K562 treated with DMSO at 1 percent for 4 hours (cell line): ENCODE data around the gene IDS. TPM values are rescaled to one million over a fixed set of nuclear protein-coding genes. Genes with fewer than 3 reads are reported as not detected.

ENCODE experiments used
- total RNA-seq: library from RNA; unstranded; fragments of 300-600 nt; gene quantifications from 2 replicates; pipeline ENCODE4 v1.2.3, GENCODE V29; 2022; ENCODE audit not compliant: insufficient read depth

IDS gene, protein sequence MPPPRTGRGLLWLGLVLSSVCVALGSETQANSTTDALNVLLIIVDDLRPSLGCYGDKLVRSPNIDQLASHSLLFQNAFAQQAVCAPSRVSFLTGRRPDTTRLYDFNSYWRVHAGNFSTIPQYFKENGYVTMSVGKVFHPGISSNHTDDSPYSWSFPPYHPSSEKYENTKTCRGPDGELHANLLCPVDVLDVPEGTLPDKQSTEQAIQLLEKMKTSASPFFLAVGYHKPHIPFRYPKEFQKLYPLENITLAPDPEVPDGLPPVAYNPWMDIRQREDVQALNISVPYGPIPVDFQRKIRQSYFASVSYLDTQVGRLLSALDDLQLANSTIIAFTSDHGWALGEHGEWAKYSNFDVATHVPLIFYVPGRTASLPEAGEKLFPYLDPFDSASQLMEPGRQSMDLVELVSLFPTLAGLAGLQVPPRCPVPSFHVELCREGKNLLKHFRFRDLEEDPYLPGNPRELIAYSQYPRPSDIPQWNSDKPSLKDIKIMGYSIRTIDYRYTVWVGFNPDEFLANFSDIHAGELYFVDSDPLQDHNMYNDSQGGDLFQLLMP
- 20.2 and 23.5 TPM in 2 replicates for total RNA-seq

DNA sequence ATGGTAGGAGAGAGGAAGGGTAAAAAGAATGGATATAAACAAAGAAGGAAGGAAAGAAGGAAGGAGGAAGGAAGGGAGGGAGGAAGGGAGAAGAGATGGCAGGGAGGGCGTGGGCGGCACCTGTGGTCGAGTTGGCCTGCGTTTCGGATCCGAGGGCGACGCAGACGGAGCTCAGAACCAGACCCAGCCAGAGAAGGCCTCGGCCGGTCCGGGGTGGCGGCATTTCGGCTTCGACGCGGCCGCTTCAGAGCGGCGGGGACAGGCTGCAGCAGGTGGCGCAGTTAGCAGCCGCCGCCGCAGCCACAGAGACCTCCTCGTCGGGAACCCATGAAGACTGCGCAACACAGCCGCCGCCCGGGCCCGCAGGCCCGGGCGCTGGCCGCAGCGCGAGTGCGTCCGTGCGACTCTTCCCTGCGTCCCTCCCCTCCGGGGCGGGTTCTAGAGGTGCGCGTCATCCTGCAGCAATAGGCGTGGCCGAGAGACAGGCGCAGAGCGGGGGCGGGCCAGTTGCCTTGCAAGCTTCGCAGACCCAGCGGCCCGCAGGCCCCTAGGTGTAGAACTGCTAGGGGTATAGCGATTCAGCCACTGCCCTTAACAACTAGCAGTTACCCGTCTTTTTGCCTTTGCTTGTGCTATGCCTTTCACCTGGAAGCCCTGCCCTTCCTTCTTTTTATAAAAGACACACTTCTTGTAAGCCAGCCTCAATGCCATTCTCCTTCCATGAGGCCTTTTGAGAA lies at the start of gene IDS:
Gene IDS (minus strand): TSS at position 392 of the 737 bp plus-strand sequence. CDS start 169 bp downstream, at position 223.

DNA sequence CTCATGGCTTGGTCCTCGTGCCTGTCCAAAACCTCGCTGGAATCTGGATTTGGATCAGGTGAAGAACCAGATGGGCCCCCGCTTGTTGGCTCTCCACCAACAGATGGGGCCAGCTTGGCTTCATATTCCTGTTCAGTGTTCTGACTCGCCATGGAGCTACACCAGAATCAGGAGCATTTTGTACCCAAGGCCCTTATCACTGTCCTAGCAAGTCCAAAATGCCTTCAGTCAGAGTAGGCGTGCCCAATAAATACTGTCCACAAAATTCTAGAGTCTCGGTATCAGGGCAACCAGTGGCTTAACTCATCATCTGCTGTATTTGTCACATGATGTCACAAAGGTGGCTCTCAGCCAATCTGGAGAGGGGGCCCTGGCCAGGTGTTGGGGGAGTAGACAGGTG lies 44.6 kb upstream of the IDS start, which contains the start of gene HSFX3:
Gene HSFX3 (minus strand): TSS at position 224 of the 400 bp plus-strand sequence. CDS start 72 bp downstream, at position 152.

DNA sequence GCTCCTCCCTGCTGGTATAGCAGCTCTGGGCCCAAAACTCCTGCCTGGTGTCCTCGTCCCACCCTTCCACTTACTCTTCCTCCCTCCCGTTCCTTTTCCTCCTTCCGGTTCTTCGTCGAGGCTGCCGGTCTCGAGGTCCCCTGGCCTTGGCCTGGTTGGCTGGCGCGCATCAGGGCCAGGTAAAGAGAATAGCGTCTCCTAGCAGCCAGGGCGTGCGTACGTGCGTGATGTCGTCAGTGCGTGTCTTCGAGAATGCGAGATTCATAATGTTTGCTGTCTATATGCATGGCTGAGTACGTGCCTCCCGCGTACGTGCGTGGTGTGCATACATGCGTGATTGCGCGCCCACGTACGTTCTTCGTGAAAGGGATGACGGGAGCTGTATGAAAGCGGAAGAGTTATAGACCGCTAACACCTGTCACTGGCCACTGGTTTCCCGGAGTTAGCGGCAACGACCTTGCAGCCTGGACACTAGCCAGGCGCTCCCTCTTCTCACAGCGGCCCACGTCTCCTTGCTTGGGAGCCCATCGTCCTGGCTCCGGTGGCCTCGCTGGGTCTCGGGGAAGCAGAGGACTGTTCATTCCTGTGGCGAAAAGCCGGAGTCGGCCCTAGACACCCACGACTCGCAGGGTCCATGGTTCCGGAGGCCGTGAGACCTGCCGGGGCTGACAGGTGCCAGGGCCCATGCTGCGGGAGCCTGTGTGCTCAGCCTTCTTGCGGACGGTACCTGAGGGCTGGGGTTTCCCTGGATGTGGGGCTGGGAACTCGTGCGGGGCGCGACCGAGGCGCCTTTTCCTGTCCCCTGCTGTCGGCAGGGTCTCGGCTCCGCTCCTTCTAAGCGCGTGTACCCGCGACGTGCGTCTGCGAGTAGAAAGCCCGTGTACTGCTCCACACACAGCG lies 35.8 kb upstream of the IDS start, which contains the start of gene EOLA1:
Gene EOLA1 (plus strand): TSS at position 392 of the 900 bp plus-strand sequence. CDS start 4,619 bp downstream, outside the sequence.

Other genes with a start within 250 kb of the IDS start
- 18.5 and 19.2 TPM in 2 replicates for gene EOLA1, start 35.7 kb upstream of the IDS start, total RNA-seq
- gene HSFX3, start 44.6 kb upstream of the IDS start, total RNA-seq, result not detected in 2 replicates
- 21.2 and 24.5 TPM in 2 replicates for gene MAGEA9B, start 82.2 kb upstream of the IDS start, total RNA-seq
- not detected in 2 replicates for gene HSFX2, start 90.0 kb upstream of the IDS start, total RNA-seq
- 6.2 and 12.4 TPM in 2 replicates for gene TMEM185A, start 126.5 kb upstream of the IDS start, total RNA-seq
- 0.35 TPM in 1 of 2 replicates, not detected in the other for gene MAGEA11, start 206.8 kb upstream of the IDS start, total RNA-seq